Right atrium auricular region (tissue), 2 donors: ENCODE data around the gene CEP20. TPM values are rescaled to one million over a fixed set of nuclear protein-coding genes. Genes with fewer than 3 reads are reported as not detected.

ENCODE experiments used
- DNase-seq: peaks from one replicate; pipeline ENCODE4 v3.0.0-alpha.2; 2019; ENCODE audit warnings: low spot score
- H3K27ac ChIP-seq, 2 donors: fragments of 200-600 bp; sonication (generic); 1 replicate in 1 of 2; 2 replicates in 1 of 2; pipeline ENCODE4 v1.5.1; 2016 to 2019
- H3K27me3 ChIP-seq, 2 donors: fragments of 200-600 bp; sonication (generic); one replicate each; pipeline versions ENCODE4 v1.5.1 to v1.6.0; 2017 to 2019
- H3K36me3 ChIP-seq: fragments of 200-600 bp; sonication (generic); one replicate; pipeline ENCODE4 v1.5.1; 2016
- H3K4me1 ChIP-seq, 2 donors: fragments of 200-600 bp; sonication (generic); one replicate each; pipeline versions ENCODE4 v1.5.1 to v1.6.0; 2017 to 2019
- H3K4me3 ChIP-seq, 2 donors: fragments of 200-600 bp; sonication (generic); 1 replicate in 1 of 2; 2 replicates in 1 of 2; pipeline ENCODE4 v1.5.1; 2017 to 2019; ENCODE audit warnings: mild to moderate bottlenecking in 1 of 2, moderate library complexity in 1 of 2
- H3K9me3 ChIP-seq, 2 donors: fragments of 200-600 bp; sonication (generic); one replicate each; pipeline ENCODE4 v1.5.1; 2019
- total RNA-seq, 2 donors: library from RNA; depleted of rRNA; stranded (reverse); fragments of >200 nt; gene quantifications; one replicate each; pipeline ENCODE4 v1.1.0, GENCODE V29; 2016
- TF ChIP-seq, protein P1 (sequence below), 2 donors: fragments of 200-600 bp; sonication (generic); IDR thresholded peaks; one replicate each; pipeline ENCODE4 v1.5.1; 2019; ENCODE audit warnings: antibody characterized with exemption in 2 of 2

CEP20 gene
- total RNA-seq, 2 donors from 2014 or later, result 20.1 to 35.9 TPM

DNA sequence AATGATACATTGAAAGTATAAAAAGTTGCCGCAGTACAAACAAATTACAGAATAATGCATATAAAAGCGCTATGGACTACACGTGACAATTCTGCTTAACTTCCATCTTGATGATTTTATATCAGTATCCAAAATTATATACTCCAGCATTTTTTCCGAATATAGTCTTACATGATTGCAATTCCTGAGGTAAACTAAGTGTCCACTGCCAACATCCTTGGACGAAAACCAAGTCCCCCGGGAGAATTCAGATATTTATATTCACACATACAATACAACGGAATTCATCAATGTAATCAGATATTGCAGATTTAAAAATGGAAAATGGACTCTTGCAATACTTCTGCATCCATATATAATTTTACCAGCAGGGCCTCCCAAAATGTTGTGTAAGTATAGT is 22.7 kb downstream of the CEP20 start:
- Histone ChIP-seq H3K36me3 (peaks cover 26% of the 10 kb centered on the region), H3K4me1 (no peaks in the 10 kb centered on the region), H3K4me3 (no peak overlapping the region), H3K9me3 (no peaks in the 10 kb centered on the region), H3K27ac (no peak overlapping the region), H3K27me3 (no peaks in the 10 kb centered on the region)
- TF ChIP-seq, protein P1, sequence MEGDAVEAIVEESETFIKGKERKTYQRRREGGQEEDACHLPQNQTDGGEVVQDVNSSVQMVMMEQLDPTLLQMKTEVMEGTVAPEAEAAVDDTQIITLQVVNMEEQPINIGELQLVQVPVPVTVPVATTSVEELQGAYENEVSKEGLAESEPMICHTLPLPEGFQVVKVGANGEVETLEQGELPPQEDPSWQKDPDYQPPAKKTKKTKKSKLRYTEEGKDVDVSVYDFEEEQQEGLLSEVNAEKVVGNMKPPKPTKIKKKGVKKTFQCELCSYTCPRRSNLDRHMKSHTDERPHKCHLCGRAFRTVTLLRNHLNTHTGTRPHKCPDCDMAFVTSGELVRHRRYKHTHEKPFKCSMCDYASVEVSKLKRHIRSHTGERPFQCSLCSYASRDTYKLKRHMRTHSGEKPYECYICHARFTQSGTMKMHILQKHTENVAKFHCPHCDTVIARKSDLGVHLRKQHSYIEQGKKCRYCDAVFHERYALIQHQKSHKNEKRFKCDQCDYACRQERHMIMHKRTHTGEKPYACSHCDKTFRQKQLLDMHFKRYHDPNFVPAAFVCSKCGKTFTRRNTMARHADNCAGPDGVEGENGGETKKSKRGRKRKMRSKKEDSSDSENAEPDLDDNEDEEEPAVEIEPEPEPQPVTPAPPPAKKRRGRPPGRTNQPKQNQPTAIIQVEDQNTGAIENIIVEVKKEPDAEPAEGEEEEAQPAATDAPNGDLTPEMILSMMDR (IDR thresholded peaks at IDR 0.05), result no peak
- DNase-seq, result no peak

DNA sequence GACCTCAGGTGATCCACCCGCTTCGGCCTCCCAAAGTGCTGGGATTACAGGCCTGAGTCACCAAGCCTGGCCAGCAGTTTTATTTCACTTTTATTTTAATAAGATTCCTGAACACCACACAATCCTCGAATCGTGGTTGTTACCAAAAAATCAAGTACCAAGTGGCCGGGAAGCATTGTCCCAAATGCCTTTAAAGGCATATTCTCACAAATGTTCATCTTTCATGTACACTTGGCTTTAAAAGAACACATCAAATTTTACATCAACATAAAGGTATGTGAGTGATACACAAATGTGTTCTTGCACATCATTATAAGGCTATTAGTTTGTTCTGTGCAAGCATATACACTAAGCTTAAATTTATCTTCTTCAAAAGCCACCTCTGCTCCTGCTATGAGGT is 23.5 kb downstream of the CEP20 start:
- H3K9me3 ChIP-seq, result no peaks in the 10 kb centered on the region
- peaks cover 23% of the 10 kb centered on the region for H3K36me3 ChIP-seq
- no peak for DNase-seq
- no peak overlapping the region for H3K4me3 ChIP-seq
- H3K27me3 ChIP-seq, result no peaks in the 10 kb centered on the region
- H3K4me1 ChIP-seq, result no peaks in the 10 kb centered on the region
- H3K27ac ChIP-seq, result no peak overlapping the region
- TF ChIP-seq, protein P1 (IDR thresholded peaks at IDR 0.05), result no peak

DNA sequence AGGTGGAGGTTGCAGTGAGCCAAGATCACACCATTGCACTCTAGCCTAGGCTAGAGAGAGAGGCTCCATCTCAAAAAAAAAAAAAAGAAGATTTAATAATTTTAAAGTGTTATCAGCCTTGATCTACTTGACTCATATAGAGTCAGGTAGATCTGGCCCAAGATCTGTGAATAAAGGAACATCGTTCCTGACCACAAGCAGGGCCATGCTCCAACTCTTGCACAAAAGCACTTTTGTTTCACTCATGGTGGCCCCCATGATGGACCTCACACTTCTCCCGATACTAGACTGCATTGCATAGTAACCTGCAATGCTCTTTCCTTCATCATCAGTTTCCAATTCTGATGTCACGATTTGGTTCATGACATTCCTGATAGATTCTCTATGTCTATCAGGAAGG is 26.4 kb downstream of the CEP20 start:
- DNase-seq, result no peak
- TF ChIP-seq, protein P1 (IDR thresholded peaks at IDR 0.05), result no peak
- no peak overlapping the region for H3K27ac ChIP-seq
- peaks cover 0 to 7% of the 10 kb centered on the region in 2 donors for H3K27me3 ChIP-seq
- H3K4me3 ChIP-seq, result no peak overlapping the region
- peaks cover 15% of the 10 kb centered on the region for H3K36me3 ChIP-seq
- H3K4me1 ChIP-seq, result peaks cover 0 to 16% of the 10 kb centered on the region in 2 donors
- H3K9me3 ChIP-seq, result no peaks in the 10 kb centered on the region

DNA sequence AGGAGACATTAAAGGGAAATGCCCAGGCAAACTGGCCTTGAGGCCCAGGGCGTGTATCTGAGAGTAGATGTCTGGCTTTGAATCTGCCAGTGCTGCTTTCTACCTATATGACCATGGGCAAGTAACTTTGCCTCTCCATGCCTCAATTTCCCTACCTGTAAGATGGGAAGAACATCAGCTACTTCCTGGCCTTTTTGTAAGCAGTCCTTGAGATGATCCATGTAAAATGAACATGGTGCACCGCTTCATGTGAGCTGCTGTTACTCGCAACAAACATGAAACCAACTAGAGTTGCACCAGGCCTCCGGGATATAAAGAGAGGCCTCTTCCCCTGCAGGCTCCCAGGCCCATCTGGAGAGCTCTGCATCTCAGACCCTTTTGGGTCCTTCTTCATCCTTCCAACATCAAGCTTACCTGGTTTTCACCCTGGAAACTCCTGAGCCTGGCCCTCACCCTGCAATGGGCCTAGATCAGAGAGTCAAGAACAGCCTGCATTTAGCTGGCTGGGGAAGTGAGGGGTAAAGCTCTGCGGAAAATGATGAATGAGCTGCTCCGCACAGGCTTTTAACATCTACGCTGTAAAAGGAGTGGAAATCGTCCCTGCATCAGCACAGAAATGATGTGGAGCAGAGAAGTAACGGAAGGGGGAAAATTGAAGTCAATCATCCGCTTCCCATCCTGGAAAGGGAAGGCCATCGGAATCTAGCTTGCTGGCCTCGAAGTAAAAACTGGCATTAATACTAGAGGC is 29.3 kb downstream of the CEP20 start:
- Histone ChIP-seq H3K27me3 (peaks cover 3 to 7% of the 10 kb centered on the region in 2 donors), H3K27ac (peak overlapping the region in 1 of 2 donors; percentile 79), H3K4me3 (no peak overlapping the region), H3K4me1 (peaks cover 0 to 23% of the 10 kb centered on the region in 2 donors), H3K36me3 (no peaks in the 10 kb centered on the region), H3K9me3 (no peaks in the 10 kb centered on the region)
- DNase-seq, result no peak
- TF ChIP-seq, protein P1 (IDR thresholded peaks at IDR 0.05), result no peak

DNA sequence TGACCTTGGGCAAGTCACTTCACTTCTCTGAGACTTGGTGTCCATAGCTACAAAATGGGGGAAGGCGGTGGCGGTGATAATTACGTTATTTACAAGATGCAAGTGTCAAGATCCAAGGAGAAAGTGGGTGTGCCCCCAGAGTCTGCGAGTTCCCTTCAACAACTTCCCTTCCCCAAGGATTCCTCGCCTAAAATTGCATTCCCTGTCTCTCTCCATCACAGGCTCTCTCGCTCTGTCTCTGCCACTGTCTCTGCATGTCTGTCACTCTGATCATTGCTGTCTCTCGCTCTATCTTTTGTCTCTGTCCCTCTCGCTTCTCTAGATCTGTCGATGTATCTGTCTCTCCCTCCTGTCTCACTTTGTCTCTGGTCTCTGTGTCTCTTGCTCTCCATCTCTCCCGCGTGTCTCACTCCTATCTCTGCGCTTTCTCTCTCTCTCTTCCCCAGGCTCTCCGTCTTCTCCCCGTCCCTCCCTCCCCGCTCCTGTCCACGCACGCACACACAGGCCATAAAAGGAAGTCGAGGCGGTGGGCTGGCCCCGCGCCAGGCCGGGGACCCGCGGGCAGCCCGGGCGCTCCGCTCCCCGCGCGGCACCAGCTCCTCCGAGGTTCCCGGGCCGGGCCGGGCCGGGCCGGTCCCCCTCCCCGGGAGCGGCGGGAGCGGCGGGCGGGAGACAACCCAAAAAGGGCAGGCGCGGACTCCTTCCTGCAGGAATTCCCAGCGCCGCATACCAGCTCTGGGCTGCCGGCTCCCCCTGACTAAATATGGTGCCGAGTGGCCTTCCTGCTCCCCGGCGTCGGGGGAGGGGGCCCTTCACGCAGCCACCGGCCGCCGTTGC is 30.5 kb downstream of the CEP20 start:
- H3K4me1 ChIP-seq, result peaks cover 0 to 23% of the 10 kb centered on the region in 2 donors
- peaks cover 3 to 7% of the 10 kb centered on the region in 2 donors for H3K27me3 ChIP-seq
- H3K27ac ChIP-seq, result peak overlapping the region; percentile 51 to 79
- H3K4me3 ChIP-seq, result peak overlapping the region; percentile 46 to 47
- no peak for DNase-seq
- H3K9me3 ChIP-seq, result no peaks in the 10 kb centered on the region
- TF ChIP-seq, protein P1 (IDR thresholded peaks at IDR 0.05), result no peak
- H3K36me3 ChIP-seq, result no peaks in the 10 kb centered on the region
